ENCODE results near the gene FXYD6. TPM values are rescaled to one million over a fixed set of nuclear protein-coding genes. Genes with fewer than 3 reads are reported as not detected.

Gene FXYD6
- total RNA-seq, 2 experiments from 2014 or later: not detected

GRCh38 chr11:117861151-117862018 is 15.1 kb downstream of the FXYD6 start:
- TF ChIP-seq CTCF (IDR thresholded peaks at IDR 0.05): no peak
- ChIA-PET CTCF (interaction anchor here (0.7 to 2.6 kb wide), 6 partner anchors 16 to 192 kb away, joined by 3 to 10 read pairs (median 6); no protein-coding TSS in a partner anchor), POLR2A (interaction anchor here (1.5 kb wide), 1 partner anchor 10 kb away, joined by 5 read pairs; no protein-coding TSS in a partner anchor)
- no peak for ATAC-seq
- H3K27me3 Mint-ChIP-seq: peaks cover 2% of the 10 kb centered on the region
- H3K36me3 Mint-ChIP-seq (ENCODE audit: low read depth): no peaks in the 10 kb centered on the region
- no peaks in the 10 kb centered on the region for H3K9me3 Mint-ChIP-seq
- no peak overlapping the region for H3K4me3 Mint-ChIP-seq
- H3K27ac Mint-ChIP-seq: peak overlapping the region; percentile 3
- H3K4me1 Mint-ChIP-seq (ENCODE audit: low read depth): peaks cover 3% of the 10 kb centered on the region
- no peak for DNase-seq
- intact Hi-C loops (cut with micrococcal nuclease): no loop called here

DNA sequence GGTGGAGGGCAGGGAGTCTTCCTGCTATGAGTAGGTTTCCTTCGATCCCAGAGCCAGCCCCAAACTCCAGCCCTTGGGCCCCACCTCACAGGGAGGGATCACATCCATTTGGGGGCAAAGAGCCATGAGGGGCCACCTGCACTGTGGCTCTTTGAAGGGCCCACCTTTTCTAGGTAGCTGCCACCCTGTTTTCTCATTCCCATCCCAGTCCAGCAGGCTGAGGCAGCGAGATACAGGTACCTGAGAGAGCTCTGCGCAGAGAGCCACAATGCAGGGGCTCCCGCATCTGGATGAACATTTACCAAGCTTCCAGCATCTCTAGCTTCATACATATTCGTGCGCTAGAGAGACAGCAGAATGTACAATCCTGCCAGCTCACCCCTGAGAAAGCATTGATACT is 16.3 kb downstream of the FXYD6 start:
- Mint-ChIP-seq H3K9me3 (no peaks in the 10 kb centered on the region), H3K36me3 (ENCODE audit: low read depth) (no peaks in the 10 kb centered on the region), H3K27ac (no peak overlapping the region), H3K4me3 (no peak overlapping the region), H3K4me1 (ENCODE audit: low read depth) (peaks cover 3% of the 10 kb centered on the region), H3K27me3 (peaks cover 2% of the 10 kb centered on the region)
- TF ChIP-seq CTCF (IDR thresholded peaks at IDR 0.05): no peak
- ATAC-seq (no peak), DNase-seq (no peak)
- POLR2A ChIA-PET: interaction anchor here (0.6 to 1.0 kb wide), 2 partner anchors 18 to 1405 kb away, joined by 3 read pairs; no protein-coding TSS in a partner anchor
- CTCF ChIA-PET: interaction anchor here (0.6 to 2.6 kb wide), 6 partner anchors 15 to 431 kb away, joined by 3 to 10 read pairs (median 6); no protein-coding TSS in a partner anchor
- intact Hi-C loops (cut with micrococcal nuclease): no loop called here

GRCh38 chr11:117859488-117860112 is 16.9 kb downstream of the FXYD6 start:
- peaks cover 2% of the 10 kb centered on the region for H3K27me3 Mint-ChIP-seq
- POLR2A ChIA-PET: interaction anchor here (0.6 to 1.0 kb wide), 2 partner anchors 18 to 1405 kb away, joined by 3 read pairs; no protein-coding TSS in a partner anchor
- H3K9me3 Mint-ChIP-seq: no peaks in the 10 kb centered on the region
- no peak for TF ChIP-seq CTCF (IDR thresholded peaks at IDR 0.05)
- intact Hi-C loops (cut with micrococcal nuclease): no loop called here
- peaks cover 3% of the 10 kb centered on the region for H3K4me1 Mint-ChIP-seq (ENCODE audit: low read depth)
- no peaks in the 10 kb centered on the region for H3K36me3 Mint-ChIP-seq (ENCODE audit: low read depth)
- ATAC-seq: no peak
- CTCF ChIA-PET: interaction anchor here (2.6 kb wide), 1 partner anchor 52 kb away, joined by 10 read pairs; no protein-coding TSS in a partner anchor
- no peak for DNase-seq
- H3K27ac Mint-ChIP-seq: no peak overlapping the region
- H3K4me3 Mint-ChIP-seq: no peak overlapping the region

- Mint-ChIP-seq H3K27ac (no peak overlapping the region), H3K36me3 (ENCODE audit: low read depth) (no peaks in the 10 kb centered on the region), H3K4me3 (no peak overlapping the region), H3K9me3 (no peaks in the 10 kb centered on the region), H3K4me1 (ENCODE audit: low read depth) (peaks cover 3% of the 10 kb centered on the region), H3K27me3 (peaks cover 2% of the 10 kb centered on the region)
- no peak for DNase-seq
- intact Hi-C loops (cut with micrococcal nuclease): no loop called here
- ATAC-seq: no peak
- CTCF ChIA-PET: interaction anchor here (1.1 kb wide), 1 partner anchor 229 kb away, joined by 3 read pairs; no protein-coding TSS in a partner anchor
- POLR2A ChIA-PET: no interaction called here
- TF ChIP-seq CTCF (IDR thresholded peaks at IDR 0.05): no peak
Observed at GRCh38 chr11:117859061-117859460, 17.4 kb downstream of the FXYD6 start.

Data from activated CD8-positive, alpha-beta T cell treated with anti-CD3 and anti-CD28 coated beads for 36 hours (primary cell).